Trophoblast cell (in vitro differentiated cells and primary cell): ENCODE measurements around the gene RNF32.
"Not testable (repeated sequence)": the region's sequence is repeated elsewhere in the genome, so short reads cannot be mapped to it uniquely, and the experiment has no call there.

ENCODE experiments used
- DNase-seq, 2 donors: peaks; one replicate each; pipeline ENCODE4 v3.0.0-alpha.2; 2016
- H2AFZ ChIP-seq: 2 replicates; pipeline ENCODE4 v1.6.1; 2013; ENCODE audit warnings: low read length, moderate library complexity, mild to moderate bottlenecking; ENCODE audit not compliant: insufficient read depth, poor library complexity
- H2AK5ac ChIP-seq: 2 replicates; pipeline ENCODE4 v1.6.1; 2013; ENCODE audit warnings: mild to moderate bottlenecking, low read length
- H2BK120ac ChIP-seq: 2 replicates; pipeline ENCODE4 v1.6.1; 2013; ENCODE audit warnings: low read length, mild to moderate bottlenecking, moderate library complexity; ENCODE audit not compliant: insufficient read depth, poor library complexity
- H2BK12ac ChIP-seq: 2 replicates; pipeline ENCODE4 v1.6.1; 2013; ENCODE audit warnings: mild to moderate bottlenecking, low read length, moderate library complexity
- H2BK5ac ChIP-seq: 2 replicates; pipeline ENCODE4 v1.6.1; 2013; ENCODE audit warnings: low read length, low read depth, moderate library complexity, mild to moderate bottlenecking; ENCODE audit not compliant: poor library complexity
- H3K14ac ChIP-seq: 2 replicates; pipeline ENCODE4 v1.6.1; 2013; ENCODE audit warnings: mild to moderate bottlenecking, low read length
- H3K18ac ChIP-seq: 2 replicates; pipeline ENCODE4 v1.6.1; 2013; ENCODE audit warnings: mild to moderate bottlenecking, low read length
- H3K23ac ChIP-seq: 2 replicates; pipeline ENCODE4 v1.6.1; 2013; ENCODE audit warnings: low read length
- H3K27ac ChIP-seq: 2 replicates; pipeline ENCODE4 v1.5.1; 2013; ENCODE audit warnings: low read depth, mild to moderate bottlenecking, inconsistent platforms, low read length, moderate library complexity
- H3K27me3 ChIP-seq: 2 replicates; pipeline ENCODE4 v1.6.1; 2013; ENCODE audit warnings: inconsistent platforms, mild to moderate bottlenecking, low read length, moderate library complexity; ENCODE audit not compliant: insufficient read depth
- H3K36me3 ChIP-seq, 2 experiments: 1 replicate in 1 of 2; 2 replicates in 1 of 2; pipeline ENCODE4 v1.6.1; 2013; ENCODE audit warnings: low read length in 2 of 2, mild to moderate bottlenecking in 2 of 2, moderate library complexity in 1 of 2; ENCODE audit not compliant: insufficient read depth in 2 of 2, control insufficient read depth in 1 of 2
- H3K4ac ChIP-seq: 2 replicates; pipeline ENCODE4 v1.6.1; 2013; ENCODE audit warnings: low read depth, mild to moderate bottlenecking, low read length, moderate library complexity
- H3K4me1 ChIP-seq, 2 experiments: 1 replicate in 1 of 2; 2 replicates in 1 of 2; pipeline ENCODE4 v1.6.1; 2013; ENCODE audit warnings: low read length in 2 of 2, mild to moderate bottlenecking in 2 of 2, moderate library complexity in 1 of 2; ENCODE audit not compliant: insufficient read depth in 2 of 2, control insufficient read depth in 1 of 2
- H3K4me2 ChIP-seq: 2 replicates; pipeline ENCODE4 v1.6.1; 2013; ENCODE audit warnings: inconsistent platforms, mild to moderate bottlenecking, low read length, moderate library complexity
- H3K4me3 ChIP-seq: 2 replicates; pipeline ENCODE4 v1.5.1; 2013; ENCODE audit warnings: mild to moderate bottlenecking, low read depth, low read length, inconsistent platforms
- H3K79me1 ChIP-seq: one replicate; pipeline ENCODE4 v1.6.1; 2013; ENCODE audit warnings: low read length
- H3K79me2 ChIP-seq: 2 replicates; pipeline ENCODE4 v1.6.1; 2013; ENCODE audit warnings: low read length, mild to moderate bottlenecking; ENCODE audit not compliant: control insufficient read depth, insufficient read depth, poor library complexity
- H3K9ac ChIP-seq: 2 replicates; pipeline ENCODE4 v1.6.1; 2013; ENCODE audit warnings: mild to moderate bottlenecking, low read length
- H3K9me3 ChIP-seq: 2 replicates; pipeline ENCODE4 v1.6.1; 2013; ENCODE audit warnings: low read depth, mild to moderate bottlenecking, control low read depth, inconsistent platforms, low read length; ENCODE audit not compliant: insufficient read depth
- H4K12ac ChIP-seq: 2 replicates; pipeline ENCODE4 v1.6.1; 2013; ENCODE audit warnings: low read depth, mild to moderate bottlenecking, low read length, moderate library complexity
- H4K8ac ChIP-seq: 2 replicates; pipeline ENCODE4 v1.6.1; 2013; ENCODE audit warnings: low read depth, mild to moderate bottlenecking, low read length, moderate library complexity
- H4K91ac ChIP-seq: one replicate; pipeline ENCODE4 v1.6.1; 2013; ENCODE audit warnings: low read depth, mild to moderate bottlenecking, low read length, moderate library complexity
- WGBS: extraction: QIAGEN DNeasy Blood & Tissue Kit; methylation state at CpG from one replicate; pipeline ENCODE4 v1.1.7; 2013; ENCODE audit warnings: missing lambda C conversion rate; ENCODE audit not compliant: insufficient read length, insufficient coverage; ENCODE audit errors: extremely low coverage; 5-methylcytosine and 5-hydroxymethylcytosine counted together

Gene RNF32

GRCh38 chr7:156617215-156617614, 23.4 kb upstream of the RNF32 start:
- H3K4me2 ChIP-seq: peak overlapping the region; percentile 83
- H4K8ac ChIP-seq: no peak overlapping the region
- no peak overlapping the region for H3K23ac ChIP-seq
- H3K36me3 ChIP-seq: no peaks in the 10 kb centered on the region
- H4K91ac ChIP-seq: no peak overlapping the region
- peaks cover 7% of the 10 kb centered on the region for H3K79me1 ChIP-seq
- H3K4me1 ChIP-seq: peaks cover 9 to 15% of the 10 kb centered on the region in 2 experiments
- H2BK120ac ChIP-seq: no peak overlapping the region
- no peak overlapping the region for H3K18ac ChIP-seq
- H2BK12ac ChIP-seq: no peak overlapping the region
- no peaks in the 10 kb centered on the region for H3K79me2 ChIP-seq
- H3K27ac ChIP-seq: no peak overlapping the region
- no peak overlapping the region for H3K9ac ChIP-seq
- no peak overlapping the region for H4K12ac ChIP-seq
- no peak overlapping the region for H2BK5ac ChIP-seq
- no peaks in the 10 kb centered on the region for H3K9me3 ChIP-seq
- no CpG with 5 or more reads among the region's 11 CpGs for WGBS
- H3K27me3 ChIP-seq: peaks cover 6% of the 10 kb centered on the region
- H3K4me3 ChIP-seq: no peak overlapping the region
- DNase-seq: no peak
- no peak overlapping the region for H3K14ac ChIP-seq
- no peak overlapping the region for H2AFZ ChIP-seq
- H3K4ac ChIP-seq: no peak overlapping the region
- H2AK5ac ChIP-seq: no peak overlapping the region

- no peak overlapping the region for H3K4me3 ChIP-seq
- H3K36me3 ChIP-seq: no peaks in the 10 kb centered on the region
- no peak overlapping the region for H3K23ac ChIP-seq
- H3K27ac ChIP-seq: no peak overlapping the region
- H3K9ac ChIP-seq: no peak overlapping the region
- no peak overlapping the region for H2BK5ac ChIP-seq
- H3K9me3 ChIP-seq: no peaks in the 10 kb centered on the region
- peaks cover 9 to 15% of the 10 kb centered on the region in 2 experiments for H3K4me1 ChIP-seq
- H3K79me2 ChIP-seq: no peaks in the 10 kb centered on the region
- H4K8ac ChIP-seq: no peak overlapping the region
- peaks cover 6% of the 10 kb centered on the region for H3K27me3 ChIP-seq
- no peak overlapping the region for H4K91ac ChIP-seq
- no CpG with 5 or more reads among the region's 18 CpGs for WGBS
- no peak for DNase-seq
- no peak overlapping the region for H4K12ac ChIP-seq
- peaks cover 7% of the 10 kb centered on the region for H3K79me1 ChIP-seq
- no peak overlapping the region for H3K4me2 ChIP-seq
- H3K4ac ChIP-seq: no peak overlapping the region
- H3K14ac ChIP-seq: no peak overlapping the region
- H2AK5ac ChIP-seq: no peak overlapping the region
- H3K18ac ChIP-seq: no peak overlapping the region
- H2AFZ ChIP-seq: no peak overlapping the region
- no peak overlapping the region for H2BK120ac ChIP-seq
- no peak overlapping the region for H2BK12ac ChIP-seq
Observed at GRCh38 chr7:156618078-156618779, 22.3 kb upstream of the RNF32 start.

- Histone ChIP-seq H3K4me2 (no peak overlapping the region), H3K4me1 (peaks cover 9 to 15% of the 10 kb centered on the region in 2 experiments), H2BK12ac (peak overlapping the region; percentile 7), H3K4me3 (no peak overlapping the region), H3K79me2 (no peaks in the 10 kb centered on the region), H3K18ac (no peak overlapping the region), H3K36me3 (no peaks in the 10 kb centered on the region), H4K12ac (no peak overlapping the region), H4K8ac (peak overlapping the region; percentile 40), H3K27ac (no peak overlapping the region), H3K27me3 (peaks cover 6% of the 10 kb centered on the region), H3K14ac (no peak overlapping the region), H4K91ac (peak overlapping the region; percentile 52), H3K79me1 (peaks cover 7% of the 10 kb centered on the region), H2AK5ac (peak overlapping the region; percentile 13), H3K23ac (no peak overlapping the region), H2AFZ (no peak overlapping the region), H3K9ac (no peak overlapping the region), H2BK5ac (no peak overlapping the region), H3K4ac (no peak overlapping the region), H3K9me3 (no peaks in the 10 kb centered on the region), H2BK120ac (peak overlapping the region; percentile 50)
- WGBS: no CpG with 5 or more reads among the region's 14 CpGs
- no peak for DNase-seq
Observed at GRCh38 chr7:156618780-156619367, 21.7 kb upstream of the RNF32 start.

GRCh38 chr7:156619488-156620290, 20.9 kb upstream of the RNF32 start:
- H3K27ac ChIP-seq, H3K18ac ChIP-seq, H3K4ac ChIP-seq, H4K12ac ChIP-seq, H2AFZ ChIP-seq, H3K23ac ChIP-seq, H3K4me3 ChIP-seq, H3K36me3 ChIP-seq, H4K8ac ChIP-seq, H3K27me3 ChIP-seq, H3K14ac ChIP-seq, H3K79me1 ChIP-seq, H3K9me3 ChIP-seq, H2BK5ac ChIP-seq, H3K9ac ChIP-seq, H2AK5ac ChIP-seq, H3K79me2 ChIP-seq, H3K4me2 ChIP-seq: not testable (repeated sequence)
- peak overlapping the region; percentile 53 for H2BK12ac ChIP-seq
- H4K91ac ChIP-seq: peak overlapping the region; percentile 59
- peaks cover 9 to 15% of the 10 kb centered on the region in 2 experiments for H3K4me1 ChIP-seq
- H2BK120ac ChIP-seq: peak overlapping the region; percentile 78
- peak; percentile 53 to 64 for DNase-seq
- no CpG with 5 or more reads among the region's 13 CpGs for WGBS
